ENCODE results near the gene COMMD4. TPM values are rescaled to one million over a fixed set of nuclear protein-coding genes. Genes with fewer than 3 reads are reported as not detected.
"Not testable (repeated sequence)": the region's sequence is repeated elsewhere in the genome, so short reads cannot be mapped to it uniquely, and the experiment has no call there.

The COMMD4 gene
- total RNA-seq, 1 donor from 2014 or later, result 147 TPM

DNA sequence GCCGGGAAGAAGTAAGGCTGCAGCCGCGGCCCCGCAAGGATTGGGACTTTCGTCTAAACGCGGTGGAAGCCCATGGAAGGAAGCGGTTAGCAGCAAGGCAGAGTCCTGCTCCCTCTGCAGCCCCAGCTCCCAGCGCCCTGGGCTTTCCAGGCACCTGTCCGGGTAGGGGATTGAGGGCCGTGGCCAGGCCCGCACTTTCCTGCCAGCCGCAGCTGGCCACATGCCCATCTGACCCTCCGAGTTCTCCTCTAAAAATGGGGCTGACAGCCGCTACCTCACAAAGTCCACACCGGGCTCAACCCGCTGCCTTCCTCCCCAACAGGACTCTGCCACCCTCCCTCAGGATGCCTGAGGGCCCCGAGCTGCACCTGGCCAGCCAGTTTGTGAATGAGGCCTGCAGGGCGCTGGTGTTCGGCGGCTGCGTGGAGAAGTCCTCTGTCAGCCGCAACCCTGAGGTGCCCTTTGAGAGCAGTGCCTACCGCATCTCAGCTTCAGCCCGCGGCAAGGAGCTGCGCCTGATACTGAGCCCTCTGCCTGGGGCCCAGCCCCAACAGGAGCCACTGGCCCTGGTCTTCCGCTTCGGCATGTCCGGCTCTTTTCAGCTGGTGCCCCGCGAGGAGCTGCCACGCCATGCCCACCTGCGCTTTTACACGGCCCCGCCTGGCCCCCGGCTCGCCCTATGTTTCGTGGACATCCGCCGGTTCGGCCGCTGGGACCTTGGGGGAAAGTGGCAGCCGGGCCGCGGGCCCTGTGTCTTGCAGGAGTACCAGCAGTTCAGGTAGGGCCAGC, 12.9 kb downstream of the COMMD4 start:
- TF ChIP-seq, protein P1, sequence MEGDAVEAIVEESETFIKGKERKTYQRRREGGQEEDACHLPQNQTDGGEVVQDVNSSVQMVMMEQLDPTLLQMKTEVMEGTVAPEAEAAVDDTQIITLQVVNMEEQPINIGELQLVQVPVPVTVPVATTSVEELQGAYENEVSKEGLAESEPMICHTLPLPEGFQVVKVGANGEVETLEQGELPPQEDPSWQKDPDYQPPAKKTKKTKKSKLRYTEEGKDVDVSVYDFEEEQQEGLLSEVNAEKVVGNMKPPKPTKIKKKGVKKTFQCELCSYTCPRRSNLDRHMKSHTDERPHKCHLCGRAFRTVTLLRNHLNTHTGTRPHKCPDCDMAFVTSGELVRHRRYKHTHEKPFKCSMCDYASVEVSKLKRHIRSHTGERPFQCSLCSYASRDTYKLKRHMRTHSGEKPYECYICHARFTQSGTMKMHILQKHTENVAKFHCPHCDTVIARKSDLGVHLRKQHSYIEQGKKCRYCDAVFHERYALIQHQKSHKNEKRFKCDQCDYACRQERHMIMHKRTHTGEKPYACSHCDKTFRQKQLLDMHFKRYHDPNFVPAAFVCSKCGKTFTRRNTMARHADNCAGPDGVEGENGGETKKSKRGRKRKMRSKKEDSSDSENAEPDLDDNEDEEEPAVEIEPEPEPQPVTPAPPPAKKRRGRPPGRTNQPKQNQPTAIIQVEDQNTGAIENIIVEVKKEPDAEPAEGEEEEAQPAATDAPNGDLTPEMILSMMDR (conservative IDR thresholded peaks at IDR 0.05; ENCODE audit: low read depth, low read length), result no peak
- DNase-seq (ENCODE audit: low read depth), result no peak
- peak overlapping the region; percentile 97 for H3K4me3 ChIP-seq (ENCODE audit: low read depth, low read length)

GRCh38 chr15:75349351-75349669, 13.4 kb downstream of the COMMD4 start:
- DNase-seq (ENCODE audit: low read depth), result not testable (repeated sequence)

DNA sequence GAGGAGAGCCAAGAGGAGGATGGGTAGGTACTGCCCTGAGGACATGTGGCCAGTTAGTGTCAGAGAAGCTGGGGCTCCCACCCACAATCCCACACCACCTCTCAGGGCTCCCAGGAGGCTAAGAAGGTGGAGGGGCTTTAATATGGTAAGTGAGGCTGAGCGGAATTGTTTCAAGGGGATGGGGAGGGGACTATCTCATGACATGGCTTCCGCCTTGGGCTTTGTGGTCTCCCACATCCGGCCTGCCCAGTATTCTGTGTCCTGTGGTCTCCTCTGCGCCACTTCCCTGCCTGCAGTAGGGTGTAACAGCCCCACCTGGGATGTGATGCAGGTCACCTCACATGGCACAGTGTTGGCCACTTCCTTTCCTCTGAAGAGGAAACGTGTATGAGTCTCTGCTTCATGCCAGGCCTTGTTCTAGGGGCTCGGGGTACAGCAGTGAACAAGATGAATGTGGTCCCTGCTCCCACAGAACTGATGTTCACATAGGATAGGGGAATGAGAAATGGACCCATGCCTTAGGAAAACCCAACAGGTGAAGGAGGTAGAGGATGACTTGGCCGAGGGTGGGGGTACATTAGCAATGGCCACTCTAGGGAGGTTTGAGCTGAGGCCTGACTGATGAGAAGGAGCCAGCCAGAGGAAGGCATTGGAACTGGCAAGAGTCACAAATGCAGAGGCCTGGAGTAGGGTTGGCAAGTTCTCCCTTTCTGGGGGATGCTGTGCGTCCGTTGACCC, 14.2 kb downstream of the COMMD4 start:
- DNase-seq (ENCODE audit: low read depth), result no peak
- TF ChIP-seq, protein P1 (conservative IDR thresholded peaks at IDR 0.05; ENCODE audit: low read depth, low read length), result no peak
- no peak overlapping the region for H3K4me3 ChIP-seq (ENCODE audit: low read depth, low read length)

More at GRCh38 chr15:75349351-75349669, 13.4 kb downstream of the COMMD4 start:
- not testable (repeated sequence) for H3K4me3 ChIP-seq (ENCODE audit: low read depth, low read length)

GRCh38 chr15:75350601-75351361, 14.9 kb downstream of the COMMD4 start:
- no peak for DNase-seq (ENCODE audit: low read depth)
- H3K4me3 ChIP-seq (ENCODE audit: low read depth, low read length), result no peak overlapping the region
- TF ChIP-seq, protein P1 (conservative IDR thresholded peaks at IDR 0.05; ENCODE audit: low read depth, low read length), result no peak

- H3K4me3 ChIP-seq (ENCODE audit: low read depth, low read length), result no peak overlapping the region
- TF ChIP-seq, protein P1 (conservative IDR thresholded peaks at IDR 0.05; ENCODE audit: low read depth, low read length), result no peak
- DNase-seq (ENCODE audit: low read depth), result no peak
These were observed 16.6 kb downstream of the COMMD4 start for GRCh38 chr15:75352186-75353080.

DNA sequence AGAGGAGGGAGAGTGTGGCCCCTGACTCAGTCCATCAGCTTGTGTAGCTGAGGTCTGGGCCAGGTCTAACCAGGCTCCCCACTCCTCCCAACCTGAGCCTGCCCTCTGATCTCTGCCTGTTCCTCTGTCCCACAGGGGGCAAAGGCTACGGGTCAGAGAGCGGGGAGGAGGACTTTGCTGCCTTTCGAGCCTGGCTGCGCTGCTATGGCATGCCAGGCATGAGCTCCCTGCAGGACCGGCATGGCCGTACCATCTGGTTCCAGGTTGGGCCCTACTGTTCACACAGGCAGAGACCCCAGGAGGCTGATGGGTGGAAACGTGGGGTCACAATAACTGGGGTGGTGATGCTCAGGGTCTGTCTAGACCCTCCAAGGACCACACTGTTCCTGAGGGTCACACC, 17.7 kb downstream of the COMMD4 start:
- H3K4me3 ChIP-seq (ENCODE audit: low read depth, low read length), result no peak overlapping the region

More for the DNA sequence above, 17.7 kb downstream of the COMMD4 start:
- DNase-seq (ENCODE audit: low read depth), result no peak
- TF ChIP-seq, protein P1 (conservative IDR thresholded peaks at IDR 0.05; ENCODE audit: low read depth, low read length), result no peak

All from epithelial cell of proximal tubule (primary cell).